HG02938 (cell line): Measurements from ENCODE around the gene CLDN17.

ENCODE experiments used
- ATAC-seq: cut with Tn5 transposase; IDR thresholded peaks from one replicate; pipeline ENCODE4 v1.9.1; 2021; ENCODE audit warnings: mild to moderate bottlenecking, moderate library complexity; ENCODE audit not compliant: unreplicated experiment

Gene CLDN17, protein sequence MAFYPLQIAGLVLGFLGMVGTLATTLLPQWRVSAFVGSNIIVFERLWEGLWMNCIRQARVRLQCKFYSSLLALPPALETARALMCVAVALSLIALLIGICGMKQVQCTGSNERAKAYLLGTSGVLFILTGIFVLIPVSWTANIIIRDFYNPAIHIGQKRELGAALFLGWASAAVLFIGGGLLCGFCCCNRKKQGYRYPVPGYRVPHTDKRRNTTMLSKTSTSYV

DNA sequence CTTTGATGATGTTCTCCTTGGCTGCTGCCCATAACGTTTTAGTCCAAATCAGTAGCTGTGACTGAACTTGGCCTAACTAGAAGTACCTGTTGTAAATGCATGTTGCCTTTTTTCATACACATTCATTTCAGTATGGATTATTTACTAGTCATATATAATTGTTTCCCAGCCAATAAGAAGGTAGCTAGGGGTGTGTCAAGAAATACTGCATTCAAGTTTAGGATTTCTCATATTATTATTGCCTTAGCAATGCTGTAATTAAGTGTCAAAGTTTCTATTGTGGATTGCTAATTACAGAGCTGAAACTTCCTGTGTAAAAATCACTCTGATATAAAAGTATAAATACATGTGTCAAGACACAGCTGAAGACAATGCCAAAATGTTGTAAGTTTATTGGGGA lies at the start of gene CLDN17:
CLDN17 (minus strand) TSS at position 101 of the 400 bp plus-strand sequence. CDS start 188 bp downstream, outside the sequence.
- ATAC-seq: no peak

DNA sequence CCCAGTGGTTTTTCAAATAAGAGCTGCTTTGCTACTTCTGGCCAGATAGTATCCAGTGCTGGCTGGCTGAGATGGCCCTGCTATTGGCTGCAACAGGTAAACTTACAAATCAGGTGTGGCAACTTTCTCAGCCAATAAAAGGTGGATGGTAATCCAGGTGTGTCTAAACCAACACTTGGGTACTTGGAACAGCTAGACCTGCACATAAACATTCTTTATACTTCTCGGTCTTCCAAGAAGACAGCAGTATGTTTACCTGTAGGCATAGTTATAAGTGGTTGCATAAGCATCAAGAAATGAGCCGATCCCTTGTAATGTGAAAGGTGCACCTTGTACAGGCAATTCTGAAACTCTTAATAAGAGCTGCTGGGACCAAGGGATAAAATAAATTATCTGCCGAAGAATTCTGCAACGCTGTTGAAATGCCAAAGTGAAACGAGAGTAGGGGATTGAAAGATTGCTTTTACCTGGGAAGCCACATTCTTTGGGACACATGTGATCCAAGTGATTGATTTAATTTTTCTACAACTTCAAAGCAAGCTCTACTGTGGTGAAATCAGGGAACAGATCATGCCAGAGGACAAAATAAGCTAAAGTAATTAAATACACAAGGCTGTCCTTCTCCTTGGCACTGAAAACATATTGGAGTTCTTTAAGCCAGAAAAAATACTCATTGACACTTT lies 49.6 kb upstream of the CLDN17 start, which contains the start of gene CLDN8:
CLDN8 (minus strand) TSS at position 57 of the 683 bp plus-strand sequence. CDS start 172 bp downstream, outside the sequence.
- ATAC-seq: no peak

DNA sequence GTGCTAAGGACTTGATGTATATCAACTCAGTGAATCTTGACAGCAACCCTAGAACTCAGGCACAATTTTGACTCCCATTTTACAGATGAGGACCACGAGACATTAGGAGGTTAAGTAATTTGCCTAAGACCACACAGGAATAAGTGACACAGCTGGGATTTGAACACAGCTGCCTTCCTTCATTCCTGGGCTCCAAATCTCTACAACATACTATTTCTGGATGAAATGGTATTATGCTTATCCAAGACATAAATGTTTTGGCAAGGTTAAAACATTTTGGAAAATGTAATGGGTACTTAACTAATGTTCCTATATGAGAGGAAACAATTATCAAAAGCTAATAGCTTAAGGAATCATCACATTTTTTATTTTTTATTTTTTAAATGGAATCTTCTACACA lies 44.5 kb upstream of the CLDN17 start:
- ATAC-seq: no peak

DNA sequence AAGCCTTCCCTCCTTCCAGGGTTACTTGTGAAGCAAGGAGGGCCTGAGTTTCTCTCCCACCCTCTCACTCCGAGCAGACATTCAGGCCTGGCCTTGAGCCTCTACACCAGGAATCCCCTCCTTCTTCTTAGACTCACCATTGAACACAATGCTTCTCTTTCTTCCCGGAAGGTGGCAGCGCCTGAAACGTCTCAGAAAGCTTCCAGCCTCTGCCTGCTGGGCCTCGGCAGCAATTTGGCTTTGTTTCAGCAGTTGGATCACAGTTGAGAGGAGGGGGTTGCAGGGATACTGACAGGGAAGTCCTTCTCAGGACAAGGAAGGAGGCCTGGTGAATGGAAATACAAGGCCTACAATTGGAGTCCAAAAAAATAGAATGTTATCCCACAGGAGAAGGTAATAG lies 43.0 kb upstream of the CLDN17 start:
- ATAC-seq: no peak

DNA sequence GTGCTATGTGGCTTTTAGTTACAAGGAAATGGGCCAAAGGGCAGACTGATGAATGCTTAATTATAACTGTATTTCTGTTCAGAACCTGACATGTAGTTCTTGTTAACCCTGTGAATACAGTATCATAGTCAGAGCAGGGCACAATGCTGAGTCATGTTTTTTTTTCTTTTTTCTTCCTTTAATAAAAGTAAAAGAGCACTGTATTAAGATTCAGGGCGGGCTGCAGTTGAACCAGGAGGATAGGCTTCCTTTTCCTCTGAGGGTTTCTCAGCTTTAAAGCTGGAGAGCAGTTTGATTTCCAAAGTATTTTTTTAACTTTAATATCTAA lies 40.6 kb upstream of the CLDN17 start:
- no peak for ATAC-seq

DNA sequence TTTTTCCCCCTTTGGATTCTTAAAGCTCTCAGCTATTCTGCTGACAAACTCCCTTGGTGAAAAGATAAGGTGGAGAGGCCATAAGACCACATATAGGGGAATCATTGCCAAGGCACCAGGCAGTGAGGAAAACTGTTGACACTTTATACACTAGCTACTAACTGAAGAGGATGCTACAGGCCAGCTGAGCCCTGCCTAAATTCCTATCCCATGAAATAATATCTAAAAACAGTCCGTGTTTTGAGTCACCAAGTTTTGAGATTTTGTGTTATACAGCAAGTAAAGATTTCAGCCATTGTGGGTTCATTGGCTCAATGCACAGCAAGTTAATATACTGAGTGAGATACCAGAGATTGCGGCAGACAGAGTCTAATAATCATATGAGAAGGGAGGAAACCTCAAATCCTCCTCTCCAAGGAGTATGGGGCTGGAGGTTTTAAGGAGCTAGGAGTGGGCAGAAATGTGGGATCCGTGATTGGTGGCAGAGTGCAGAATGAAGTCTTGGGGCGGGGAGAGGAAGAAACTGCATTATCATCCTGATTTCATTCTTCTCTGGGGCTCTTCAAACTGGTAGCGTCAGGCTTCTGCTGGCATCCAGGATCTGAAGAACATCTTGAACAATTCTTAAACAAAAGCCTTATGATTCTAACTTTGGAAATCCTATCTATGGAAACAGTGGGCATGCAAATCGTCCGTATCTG lies 40.1 kb upstream of the CLDN17 start:
- ATAC-seq: no peak

DNA sequence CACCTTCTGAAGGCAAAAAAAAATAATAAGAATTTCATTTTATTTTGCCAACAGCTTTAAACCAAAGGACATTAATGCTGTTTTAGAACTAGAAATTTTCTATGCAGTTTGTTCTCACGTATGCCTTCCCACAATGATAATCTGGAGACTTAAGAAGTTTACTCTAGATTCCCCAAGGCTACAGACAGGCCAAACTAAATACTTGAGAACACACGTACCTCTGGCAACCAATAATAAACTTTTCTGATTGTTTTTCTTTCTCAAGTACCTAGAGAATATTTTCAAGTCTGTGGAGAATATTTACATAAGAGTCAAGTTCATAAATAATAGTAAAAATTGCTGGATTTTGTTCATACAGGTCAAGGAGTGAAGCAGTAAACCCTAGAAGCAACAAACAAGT lies 33.4 kb upstream of the CLDN17 start:
- ATAC-seq: no peak

DNA sequence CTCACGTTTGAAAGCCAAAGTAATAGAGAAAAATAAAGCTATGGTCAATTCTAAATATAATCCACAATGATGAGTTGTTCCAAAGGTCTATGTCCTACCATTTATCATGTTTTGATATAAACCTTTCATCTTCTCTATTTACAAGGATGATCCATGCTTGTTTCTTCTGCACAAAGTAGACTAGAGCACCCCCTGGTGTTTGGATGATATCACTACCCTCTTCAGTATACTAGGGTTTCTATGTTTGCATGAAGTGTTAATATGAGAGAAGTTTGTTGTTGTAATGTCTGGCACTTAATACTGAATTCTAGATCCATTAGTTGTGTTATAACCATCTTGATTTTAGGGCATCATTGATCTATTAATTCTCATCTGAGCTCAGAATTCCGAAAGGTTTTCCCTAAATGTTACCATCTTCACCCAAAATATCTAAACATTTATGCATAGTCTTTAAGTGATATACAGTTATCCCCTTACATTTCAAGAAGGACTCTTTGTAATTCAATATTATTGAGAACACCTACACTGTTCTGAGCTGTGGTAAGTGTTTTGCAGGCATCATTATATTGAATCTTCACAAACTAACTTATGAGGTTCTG lies 28.2 kb upstream of the CLDN17 start:
- ATAC-seq: no peak

DNA sequence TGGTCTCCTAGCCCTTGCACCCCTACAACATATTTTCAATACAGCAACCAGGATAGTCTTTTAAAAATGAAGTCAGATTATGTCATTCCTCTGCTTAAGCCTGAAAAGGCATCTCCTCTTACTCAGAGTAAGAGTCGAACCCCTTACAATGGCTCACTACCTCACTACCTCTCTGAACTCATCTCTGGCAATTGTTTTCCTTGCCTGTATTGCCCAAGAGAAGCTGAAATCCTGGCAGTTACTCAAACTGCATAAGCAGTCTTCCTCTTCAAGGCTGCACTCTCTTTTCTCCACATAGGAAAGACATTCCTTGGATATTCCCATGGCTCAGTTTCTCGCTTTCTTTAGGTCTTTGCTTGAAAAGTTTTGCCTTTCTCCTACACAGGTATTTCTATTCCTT lies 26.6 kb upstream of the CLDN17 start:
- ATAC-seq: no peak

DNA sequence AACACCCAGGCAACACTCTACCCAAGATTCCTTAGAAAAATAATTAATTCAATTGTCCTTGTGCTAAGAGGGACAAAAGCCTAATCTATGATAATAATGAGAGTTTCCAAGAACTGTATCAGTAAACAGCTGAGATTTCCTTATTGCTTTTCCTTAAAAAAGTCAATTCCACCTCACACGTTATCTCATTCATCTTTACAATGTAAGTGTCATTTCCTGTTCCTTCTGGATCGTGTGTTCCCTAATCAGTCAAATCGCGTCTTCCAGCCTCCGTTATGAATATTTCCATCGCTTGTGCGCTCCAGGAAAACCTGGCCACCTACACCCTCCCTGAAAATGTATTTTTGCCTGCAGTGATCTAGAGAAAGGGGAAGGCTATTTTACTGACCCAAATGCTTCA lies 23.9 kb upstream of the CLDN17 start:
- ATAC-seq: no peak

DNA sequence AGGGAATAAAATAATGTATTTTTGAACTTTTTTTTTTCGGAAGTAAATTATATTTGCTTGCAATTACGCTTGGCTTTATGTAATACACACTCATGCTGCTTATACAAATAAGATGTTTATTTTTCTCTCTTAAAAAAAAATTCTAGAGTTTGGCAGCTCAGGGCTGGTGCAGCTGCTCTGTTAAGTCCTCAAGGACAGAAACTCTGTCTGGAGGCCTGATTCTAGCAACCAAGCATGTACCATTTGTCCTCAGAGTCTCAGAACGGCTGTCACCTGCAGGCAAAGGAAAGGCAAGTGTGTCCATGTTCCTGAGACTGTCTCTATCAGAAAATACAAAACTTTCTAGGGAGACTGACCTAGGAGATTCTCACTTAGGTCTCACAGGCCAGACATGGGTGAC lies 23.2 kb upstream of the CLDN17 start:
- ATAC-seq: no peak

DNA sequence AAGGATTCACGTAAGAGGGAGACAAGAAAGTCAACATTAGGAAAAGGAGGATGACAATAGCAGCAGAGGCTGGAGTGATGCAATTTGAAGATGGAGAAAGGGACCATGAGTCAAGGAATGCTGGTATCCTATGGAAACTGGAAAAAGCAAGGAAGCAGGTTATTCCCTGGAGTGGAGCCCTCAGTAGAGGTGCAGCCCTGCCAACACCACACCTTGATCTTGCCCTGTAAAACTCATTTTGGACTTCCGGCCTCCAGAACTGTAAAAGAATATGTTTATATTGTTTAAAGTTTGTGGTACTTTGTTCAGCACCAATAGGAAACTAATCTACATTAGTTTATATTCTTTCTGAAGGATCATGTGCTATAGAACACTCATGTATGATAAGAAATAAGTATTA lies 19.6 kb upstream of the CLDN17 start:
- ATAC-seq: no peak

DNA sequence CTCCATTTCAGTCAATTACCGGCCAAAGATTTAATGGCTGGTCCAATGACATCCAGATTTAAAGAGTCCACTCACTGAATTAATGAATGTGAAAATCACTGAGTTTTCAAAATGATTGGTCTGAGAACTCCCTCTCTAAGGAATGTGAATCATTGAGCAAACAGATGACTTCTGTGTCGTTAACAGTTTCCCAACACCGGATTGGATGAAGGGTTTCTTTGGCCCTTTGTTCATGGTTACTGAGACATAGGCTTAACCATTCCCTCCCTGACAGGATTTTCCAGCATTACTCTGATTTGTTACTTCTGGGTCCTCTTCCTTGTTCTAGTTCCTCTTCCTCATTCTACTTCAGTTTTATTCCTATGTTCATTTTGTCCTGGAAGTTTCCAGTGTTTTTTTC lies 1.5 kb upstream of the CLDN17 start:
- ATAC-seq: no peak

DNA sequence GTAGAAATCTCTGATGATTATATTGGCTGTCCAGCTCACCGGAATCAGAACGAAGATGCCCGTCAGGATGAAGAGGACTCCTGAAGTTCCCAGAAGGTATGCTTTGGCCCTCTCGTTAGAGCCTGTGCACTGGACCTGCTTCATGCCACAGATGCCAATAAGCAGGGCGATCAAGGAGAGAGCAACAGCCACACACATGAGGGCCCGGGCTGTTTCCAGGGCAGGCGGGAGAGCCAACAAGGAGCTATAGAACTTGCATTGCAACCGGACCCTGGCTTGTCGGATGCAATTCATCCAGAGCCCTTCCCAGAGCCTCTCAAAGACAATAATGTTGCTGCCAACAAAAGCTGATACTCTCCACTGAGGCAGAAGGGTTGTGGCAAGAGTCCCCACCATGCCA lies 434 bp downstream of the CLDN17 start:
- ATAC-seq: no peak

DNA sequence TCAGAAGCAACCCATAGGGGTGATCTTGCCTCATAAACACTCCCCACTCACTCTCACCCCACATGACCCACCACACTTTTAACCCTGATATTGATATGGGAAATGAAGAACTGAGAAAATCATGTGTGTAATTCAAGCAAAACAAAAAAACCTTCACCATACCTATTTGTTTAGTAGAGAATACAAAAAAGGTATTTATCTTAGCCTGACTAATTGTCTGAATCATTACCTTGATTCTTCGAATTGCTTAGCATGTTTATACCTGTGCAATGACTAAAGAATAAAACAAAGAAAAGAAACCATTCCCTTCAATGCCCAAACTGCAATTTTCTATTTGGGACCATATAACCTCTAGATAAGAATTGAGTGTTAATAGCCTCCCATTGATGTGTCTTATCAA lies 1.8 kb downstream of the CLDN17 start:
- ATAC-seq: no peak

DNA sequence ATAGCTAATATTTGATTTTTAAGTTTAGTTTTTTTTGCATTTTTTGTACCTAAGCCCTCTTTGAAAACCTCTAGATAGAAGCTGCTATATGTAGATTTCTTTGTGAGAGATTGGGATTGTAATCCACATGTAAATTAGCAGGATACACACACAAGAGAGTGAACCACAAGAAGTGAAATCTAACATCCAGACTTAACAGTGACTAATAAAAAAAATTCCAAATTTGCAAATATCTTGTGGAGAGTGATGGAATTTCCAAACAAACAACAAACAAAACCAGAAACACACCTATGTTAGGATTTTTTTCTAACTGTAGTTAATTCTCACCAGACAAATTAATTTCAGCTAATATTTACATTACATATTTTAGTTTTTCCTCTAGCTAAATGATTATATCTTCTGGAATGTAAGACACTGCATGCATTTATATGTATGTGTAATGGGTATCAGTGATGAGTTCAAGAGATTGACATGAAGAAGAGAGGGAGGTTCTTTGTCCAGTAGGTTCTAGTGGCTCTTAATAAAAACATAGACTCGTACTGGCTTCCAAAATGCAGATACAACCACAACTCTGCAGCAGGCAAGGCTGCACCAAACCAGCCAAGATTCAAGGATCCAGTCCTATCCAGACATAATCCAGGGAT lies 12.8 kb downstream of the CLDN17 start:
- no peak for ATAC-seq

DNA sequence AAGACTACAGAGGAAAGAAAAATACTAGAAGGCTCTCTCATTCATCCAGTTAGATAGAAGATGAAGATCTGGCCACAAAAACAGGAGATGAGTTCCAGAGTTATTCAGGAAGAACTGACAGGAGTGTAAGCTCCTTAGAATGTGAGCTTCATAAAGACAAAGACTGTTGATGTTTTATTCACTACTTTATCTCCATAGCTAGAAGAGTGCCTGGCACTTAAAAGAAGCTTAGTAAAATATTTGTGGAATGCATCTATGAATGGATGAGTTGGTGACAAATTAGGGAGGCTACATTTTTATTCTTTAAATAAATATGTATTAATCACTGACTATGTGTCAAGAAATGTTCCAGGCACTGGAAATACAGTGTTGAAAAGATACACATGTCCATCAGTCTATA lies 13.8 kb downstream of the CLDN17 start:
- no peak for ATAC-seq

DNA sequence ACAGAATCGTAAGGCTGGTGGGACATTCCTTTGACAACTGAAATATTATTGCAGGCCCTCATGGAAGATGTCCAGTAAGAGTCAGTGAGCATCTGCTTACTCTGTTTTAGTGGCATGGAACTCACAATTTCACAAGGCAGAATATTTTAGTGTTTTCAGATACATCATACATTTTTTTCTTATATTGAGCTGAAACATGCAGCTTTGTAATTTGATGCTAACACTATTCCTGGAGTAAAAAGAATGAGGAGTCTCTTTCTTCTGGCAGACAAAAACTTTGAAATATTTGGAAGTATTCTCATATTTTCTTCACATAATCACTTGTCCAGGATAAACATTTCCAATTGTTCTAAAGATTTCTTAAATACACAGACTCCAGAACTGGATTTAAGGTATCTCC lies 17.7 kb downstream of the CLDN17 start:
- ATAC-seq: no peak

DNA sequence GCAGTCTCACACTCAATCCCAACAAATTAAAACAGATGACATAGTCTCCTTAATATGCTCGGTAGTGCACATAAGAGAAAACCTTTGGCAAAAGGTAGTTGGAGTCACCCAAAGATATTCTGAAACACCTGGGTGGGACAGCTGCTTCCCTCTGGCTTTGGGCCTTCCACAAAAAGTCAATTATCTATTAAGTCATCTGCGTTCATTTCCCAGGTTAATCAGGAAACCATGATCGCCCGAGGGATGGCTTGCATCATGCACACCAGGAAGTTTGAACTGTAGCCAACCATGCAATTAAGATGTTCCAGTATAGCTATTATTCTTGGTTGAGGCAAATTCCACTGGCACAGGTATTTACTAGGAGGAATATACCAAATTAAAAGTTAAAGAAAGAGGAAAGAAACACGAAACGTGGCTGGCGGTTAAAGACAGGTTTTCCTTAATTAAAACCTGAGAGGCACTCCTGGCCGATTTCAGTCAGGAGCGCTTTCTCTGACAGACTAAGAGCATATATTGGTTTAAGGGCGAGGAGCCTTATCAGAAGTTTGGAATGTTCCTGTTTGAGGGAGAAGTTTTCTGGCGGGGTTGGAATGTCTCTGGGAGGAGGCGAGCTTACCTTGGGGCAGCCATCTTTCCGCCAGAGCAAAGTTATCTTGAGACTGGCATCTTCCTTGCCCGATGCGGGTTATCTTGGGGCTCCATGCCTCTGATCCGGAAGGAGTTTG lies 19.9 kb downstream of the CLDN17 start:
- no peak for ATAC-seq

DNA sequence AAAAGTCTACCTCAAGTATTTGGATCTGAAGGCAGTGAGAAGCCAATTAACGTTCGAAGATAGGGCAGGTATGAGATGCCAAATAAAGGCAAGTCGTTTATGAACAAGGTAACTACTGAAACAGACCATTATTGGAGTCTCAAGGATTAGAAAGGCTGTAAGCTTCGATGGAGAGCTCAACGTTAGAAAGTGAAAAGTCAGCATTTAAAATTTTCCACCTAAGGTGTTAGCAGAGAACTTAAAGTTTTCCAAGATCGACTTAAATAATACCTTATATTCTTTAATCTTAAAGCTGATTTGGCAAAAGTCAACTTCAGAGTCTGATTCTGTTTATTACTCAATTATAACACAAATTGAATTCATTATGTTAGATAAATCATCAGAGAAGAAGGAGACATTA lies 28.1 kb downstream of the CLDN17 start:
- no peak for ATAC-seq

DNA sequence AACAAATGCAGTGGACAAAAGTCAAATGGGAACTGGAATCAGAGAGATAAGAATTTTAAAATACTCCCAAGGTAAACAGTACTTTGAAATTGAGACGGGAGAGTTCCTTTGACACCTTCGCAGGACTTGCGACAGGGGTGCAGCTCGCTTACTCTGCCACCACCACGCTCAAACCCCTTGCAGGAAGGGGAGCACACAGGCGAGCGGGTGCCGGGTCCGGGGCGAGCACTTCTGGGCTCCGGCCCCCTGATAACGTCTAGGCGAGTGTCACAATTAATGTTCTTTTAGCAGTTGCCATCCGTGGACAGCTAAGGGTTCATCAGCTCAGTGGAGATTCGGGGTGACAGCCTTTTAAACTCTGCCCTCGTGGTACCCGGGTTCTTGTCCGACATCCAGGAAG lies 37.4 kb downstream of the CLDN17 start:
- no peak for ATAC-seq
